SU-DHL-6 (cell line): ENCODE data around the gene PTPN21.

Source experiments
- H2AFZ ChIP-seq: fragments of 200-600 bp; sonication (generic); 2 replicates; pipeline ENCODE4 v1.6.1; 2014; ENCODE audit warnings: low read depth, mild to moderate bottlenecking, moderate library complexity, mixed read lengths, antibody characterized with exemption, low read length; ENCODE audit not compliant: severe bottlenecking
- H3F3A ChIP-seq: fragments of 200-600 bp; shearing (Covaris generic); 2 replicates; pipeline ENCODE4 v1.6.0; 2016; ENCODE audit warnings: antibody characterized with exemption, mild to moderate bottlenecking; ENCODE audit not compliant: insufficient read depth
- H3K27ac ChIP-seq: fragments of 200-600 bp; sonication (generic); 2 replicates; pipeline ENCODE4 v1.5.1; 2016; ENCODE audit warnings: low read depth, mild to moderate bottlenecking, low read length, moderate library complexity, mixed read lengths
- H3K27me3 ChIP-seq: fragments of 200-600 bp; sonication (generic), shearing (Covaris generic); 2 replicates; pipeline ENCODE4 v1.6.0; 2014; ENCODE audit warnings: mild to moderate bottlenecking, low read length
- H3K36me3 ChIP-seq: fragments of 200-600 bp; sonication (generic); 2 replicates; pipeline ENCODE4 v1.6.1; 2014; ENCODE audit warnings: mild to moderate bottlenecking, low read length, mixed read lengths
- H3K4me2 ChIP-seq: fragments of 300-600, 200-600 bp; shearing (Covaris generic), sonication (generic); 2 replicates; pipeline ENCODE4 v1.6.0; 2014; ENCODE audit warnings: low read length, low read depth, mild to moderate bottlenecking; ENCODE audit not compliant: poor library complexity, severe bottlenecking
- H3K4me3 ChIP-seq: fragments of 200-600 bp; sonication (generic); 2 replicates; pipeline ENCODE4 v1.5.1; 2014; ENCODE audit warnings: antibody characterized with exemption, low read length, mild to moderate bottlenecking, mixed read lengths; ENCODE audit not compliant: insufficient read depth, poor library complexity, severe bottlenecking
- H3K79me2 ChIP-seq: fragments of 200-600 bp; sonication (generic); 2 replicates; pipeline ENCODE4 v1.6.1; 2014; ENCODE audit warnings: mild to moderate bottlenecking, low read length, moderate library complexity; ENCODE audit not compliant: insufficient read depth
- H3K9ac ChIP-seq: fragments of 200-600 bp; sonication (generic); 2 replicates; pipeline ENCODE4 v1.7.0; 2014; ENCODE audit warnings: mild to moderate bottlenecking, low read length
- H3K9me2 ChIP-seq: fragments of 200-600 bp; sonication (generic); replicated peaks from 2 replicates; pipeline ENCODE4 v1.6.1; 2014; ENCODE audit warnings: low read length; ENCODE audit not compliant: insufficient read depth
- H3K9me3 ChIP-seq: fragments of 200-600 bp; sonication (generic); 2 replicates; pipeline ENCODE4 v1.6.1; 2014; ENCODE audit warnings: low read length, mixed read lengths; ENCODE audit not compliant: insufficient read depth
- H4K20me1 ChIP-seq: fragments of 200-600 bp; sonication (generic); 2 replicates; pipeline ENCODE4 v1.6.1; 2014; ENCODE audit warnings: low read depth, mild to moderate bottlenecking, antibody characterized with exemption, low read length, moderate library complexity, mixed read lengths
- EZH2phosphoT487 ChIP-seq: fragments of 200-600 bp; sonication (generic), shearing (Covaris generic); conservative IDR thresholded peaks from 2 replicates; pipeline ENCODE4 v1.6.1; 2018; ENCODE audit warnings: mild to moderate bottlenecking, antibody characterized with exemption, low read length, moderate library complexity, mixed read lengths
- TF ChIP-seq, protein P1 (sequence below): fragments of 200-600 bp; sonication (generic); IDR thresholded peaks from one replicate; pipeline ENCODE4 v1.5.1; 2017; ENCODE audit warnings: antibody characterized with exemption, mild to moderate bottlenecking, low read length, moderate library complexity; ENCODE audit not compliant: insufficient read depth, poor library complexity, severe bottlenecking

PTPN21 gene

GRCh38 chr14:88552876-88553275, 1.9 kb downstream of the PTPN21 start:
- Histone ChIP-seq H3K79me2 (no peaks in the 10 kb centered on the region), H3K27ac (no peak overlapping the region), H3K4me3 (no peak overlapping the region), H3K9me3 (no peaks in the 10 kb centered on the region), H3K9me2 (no peaks in the 10 kb centered on the region), H3K36me3 (no peaks in the 10 kb centered on the region), H4K20me1 (no peaks in the 10 kb centered on the region), H3K9ac (no peak overlapping the region), H2AFZ (no peak overlapping the region), H3K4me2 (no peak overlapping the region), H3K27me3 (no peaks in the 10 kb centered on the region), H3F3A (no peaks in the 10 kb centered on the region)
- TF ChIP-seq, protein P1, sequence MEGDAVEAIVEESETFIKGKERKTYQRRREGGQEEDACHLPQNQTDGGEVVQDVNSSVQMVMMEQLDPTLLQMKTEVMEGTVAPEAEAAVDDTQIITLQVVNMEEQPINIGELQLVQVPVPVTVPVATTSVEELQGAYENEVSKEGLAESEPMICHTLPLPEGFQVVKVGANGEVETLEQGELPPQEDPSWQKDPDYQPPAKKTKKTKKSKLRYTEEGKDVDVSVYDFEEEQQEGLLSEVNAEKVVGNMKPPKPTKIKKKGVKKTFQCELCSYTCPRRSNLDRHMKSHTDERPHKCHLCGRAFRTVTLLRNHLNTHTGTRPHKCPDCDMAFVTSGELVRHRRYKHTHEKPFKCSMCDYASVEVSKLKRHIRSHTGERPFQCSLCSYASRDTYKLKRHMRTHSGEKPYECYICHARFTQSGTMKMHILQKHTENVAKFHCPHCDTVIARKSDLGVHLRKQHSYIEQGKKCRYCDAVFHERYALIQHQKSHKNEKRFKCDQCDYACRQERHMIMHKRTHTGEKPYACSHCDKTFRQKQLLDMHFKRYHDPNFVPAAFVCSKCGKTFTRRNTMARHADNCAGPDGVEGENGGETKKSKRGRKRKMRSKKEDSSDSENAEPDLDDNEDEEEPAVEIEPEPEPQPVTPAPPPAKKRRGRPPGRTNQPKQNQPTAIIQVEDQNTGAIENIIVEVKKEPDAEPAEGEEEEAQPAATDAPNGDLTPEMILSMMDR: no peak
- TF ChIP-seq EZH2phosphoT487: no peak

- H3K4me3 ChIP-seq: no peak overlapping the region
- no peaks in the 10 kb centered on the region for H4K20me1 ChIP-seq
- no peaks in the 10 kb centered on the region for H3K36me3 ChIP-seq
- no peaks in the 10 kb centered on the region for H3K9me3 ChIP-seq
- no peaks in the 10 kb centered on the region for H3K9me2 ChIP-seq
- H3K4me2 ChIP-seq: no peak overlapping the region
- H3K79me2 ChIP-seq: no peaks in the 10 kb centered on the region
- no peak overlapping the region for H3K9ac ChIP-seq
- H3K27ac ChIP-seq: no peak overlapping the region
- no peaks in the 10 kb centered on the region for H3F3A ChIP-seq
- TF ChIP-seq, protein P1: no peak
- no peak for TF ChIP-seq EZH2phosphoT487
- no peaks in the 10 kb centered on the region for H3K27me3 ChIP-seq
- no peak overlapping the region for H2AFZ ChIP-seq
Observed at GRCh38 chr14:88551980-88552431, 2.8 kb downstream of the PTPN21 start.

DNA sequence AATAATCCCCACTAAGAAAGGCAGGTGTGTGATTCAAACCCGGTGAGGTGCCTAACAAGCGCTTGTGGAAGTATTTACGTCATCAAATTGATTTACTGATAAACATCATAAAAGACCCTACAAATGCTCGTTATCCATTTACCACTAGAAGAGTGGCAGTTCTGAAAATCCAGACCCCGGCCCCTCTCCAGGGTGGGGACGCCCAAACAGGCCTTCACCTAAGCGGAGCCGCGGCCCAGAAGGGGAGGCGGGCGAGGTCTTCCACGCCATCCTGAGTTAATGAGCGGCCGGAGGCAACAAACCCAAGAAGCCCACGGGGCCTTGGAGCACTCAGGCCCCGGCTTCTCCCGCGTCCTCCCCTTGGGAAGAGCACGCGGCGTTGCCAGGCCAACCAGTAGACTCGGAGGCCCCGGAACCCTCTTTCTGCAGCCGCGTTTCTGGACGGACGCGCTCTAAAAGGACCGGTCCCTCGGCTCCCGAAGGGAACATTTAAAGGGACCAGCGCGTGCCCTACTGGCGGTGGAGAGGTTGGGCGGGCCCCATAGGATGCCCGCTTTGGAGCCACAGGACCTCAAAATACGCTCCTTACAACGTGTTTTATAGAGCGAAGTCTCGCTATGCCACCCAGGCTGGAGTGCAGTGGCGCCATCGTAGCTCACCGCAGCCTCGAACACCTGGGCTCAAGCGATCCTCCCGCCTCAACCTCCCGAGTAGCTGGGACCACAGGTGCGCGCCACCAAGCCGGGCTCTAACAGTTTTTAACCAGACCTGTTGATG, 3.5 kb downstream of the PTPN21 start:
- no peak overlapping the region for H3K4me3 ChIP-seq
- H3K27ac ChIP-seq: no peak overlapping the region
- H3F3A ChIP-seq: no peaks in the 10 kb centered on the region
- no peak overlapping the region for H3K4me2 ChIP-seq
- no peaks in the 10 kb centered on the region for H3K79me2 ChIP-seq
- H3K9me2 ChIP-seq: no peaks in the 10 kb centered on the region
- H2AFZ ChIP-seq: no peak overlapping the region
- no peaks in the 10 kb centered on the region for H3K9me3 ChIP-seq
- TF ChIP-seq, protein P1: no peak
- no peak for TF ChIP-seq EZH2phosphoT487
- H3K36me3 ChIP-seq: no peaks in the 10 kb centered on the region
- H3K9ac ChIP-seq: no peak overlapping the region
- no peaks in the 10 kb centered on the region for H4K20me1 ChIP-seq
- H3K27me3 ChIP-seq: no peaks in the 10 kb centered on the region
